Stomach (tissue), 9 donors: ENCODE results near the gene CNN1. TPM values are rescaled to one million over a fixed set of nuclear protein-coding genes. Genes with fewer than 3 reads are reported as not detected.

Source experiments
- DNase-seq, 2 donors: peaks; one replicate each; pipeline versions ENCODE4 v3.0.0 to v3.0.0-alpha.2; 2013 to 2019
- H3K27ac ChIP-seq, 5 donors: fragments of 200-600 bp in 4 of 5; sonication (generic) in 4 of 5; one replicate each; pipeline ENCODE4 v1.5.1; 2013 to 2019; ENCODE audit warnings: mild to moderate bottlenecking in 1 of 5, moderate library complexity in 1 of 5
- H3K27me3 ChIP-seq, 3 donors: fragments of 200-600 bp; sonication (generic); one replicate each; pipeline ENCODE4 v1.5.1; 2017 to 2019; ENCODE audit warnings: mixed run types in 1 of 3
- H3K36me3 ChIP-seq, 4 donors: fragments of 200-600 bp; sonication (generic); 1 replicate in 3 of 4; 2 replicates in 1 of 4; pipeline ENCODE4 v1.5.1; 2016 to 2019
- H3K4me1 ChIP-seq, 4 donors: fragments of 200-600 bp; sonication (generic); one replicate each; pipeline ENCODE4 v1.5.1; 2016 to 2019
- H3K4me3 ChIP-seq, 4 donors: fragments of 200-600 bp; sonication (generic) in 3 of 4; one replicate each; pipeline ENCODE4 v1.5.1; 2016 to 2019; ENCODE audit warnings: mild to moderate bottlenecking in 1 of 4
- H3K9me3 ChIP-seq, 4 donors: fragments of 200-600 bp; sonication (generic); one replicate each; pipeline ENCODE4 v1.5.1; 2016 to 2019
- CTCF ChIP-seq, 7 experiments: fragments of 450-650 bp in 4 of 7; fragments of 200-600 bp in 3 of 7; sonication (generic) in 3 of 7; IDR thresholded peaks; one replicate each; pipeline ENCODE4 v1.5.1; 2016 to 2019; ENCODE audit warnings: antibody characterized with exemption in 7 of 7, control low read depth in 2 of 7, mild to moderate bottlenecking in 1 of 7
- EP300 ChIP-seq: sonication (generic); formaldehyde crosslinking; IDR thresholded peaks from one replicate; pipeline ENCODE4 v1.6.1; 2017; ENCODE audit warnings: antibody characterized with exemption
- POLR2A ChIP-seq, 4 donors: fragments of 450-650 bp; IDR thresholded peaks; one replicate each; pipeline ENCODE4 v1.6.1; 2016; ENCODE audit warnings: antibody characterized with exemption in 4 of 4, control low read depth in 2 of 4, mild to moderate bottlenecking in 1 of 4, moderate library complexity in 1 of 4
- POLR2AphosphoS5 ChIP-seq, 3 donors: sonication (generic); formaldehyde crosslinking; IDR thresholded peaks; one replicate each; pipeline ENCODE4 v1.6.1; 2016; ENCODE audit warnings: antibody characterized with exemption in 3 of 3
- WGBS, 5 donors: extraction: QIAGEN DNeasy Blood & Tissue Kit in 3 of 5; methylation state at CpG; one replicate each; pipeline versions ENCODE4 v1.1.5 to v1.1.7; 2013 to 2018; 5-methylcytosine and 5-hydroxymethylcytosine counted together
- intact Hi-C: fragments of 100-400 bp; cut with DNase I; formaldehyde crosslinking; loops from one replicate; pipeline ENCODE4 v1.15.1; 2023; ENCODE audit warnings: low total_unique reads
- polyA plus RNA-seq, 3 donors: library from polyadenylated mRNA; stranded (reverse); fragments of 200-250 nt; gene quantifications; one replicate each; pipeline ENCODE4 v1.2.3, GENCODE V29; 2013
- total RNA-seq, 5 donors: library from RNA; depleted of rRNA; stranded (reverse); fragments of >200 nt; gene quantifications; one replicate each; pipeline versions ENCODE4 v1.1.0 to v1.2.3, GENCODE V29; 2014 to 2016
- donor health status: healthy with polysubstance abuse.
- donor health status: Bipolar disorder and iron deficiency.
- donor health status: healthy.

CNN1 gene
- total and polyA plus RNA-seq, 8 donors, result 70.2 to 1,183 (median 546) TPM

DNA sequence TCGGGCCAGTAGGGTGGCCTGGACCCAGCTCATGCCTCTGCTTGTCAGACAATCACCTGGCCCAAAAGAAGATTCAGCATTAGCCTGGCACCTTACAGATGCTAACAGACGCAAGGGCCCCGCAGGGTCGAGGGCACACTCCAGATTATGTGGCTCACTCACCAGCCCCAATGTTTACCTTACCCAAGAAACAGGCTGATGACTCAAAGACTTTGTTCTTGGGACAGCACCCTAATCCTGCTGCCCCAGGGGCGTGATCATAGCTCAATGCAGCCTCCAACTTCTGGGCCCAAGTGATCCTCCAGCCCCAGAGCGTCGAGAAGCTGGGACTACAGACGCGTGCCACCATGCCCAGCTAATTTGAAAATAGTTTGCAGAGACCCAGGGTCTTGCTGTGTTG lies 19.5 kb upstream of the CNN1 start:
- WGBS, 5 donors, result 85 to 99% (median 89%) methylated on average over 6 to 9 of the region's 9 CpGs
- H3K36me3 ChIP-seq, result peaks cover 6 to 99% (median 80%) of the 10 kb centered on the region in 4 donors

GRCh38 chr19:11528551-11529341 lies 9.9 kb upstream of the CNN1 start, which contains the start of gene ECSIT:
Gene ECSIT, minus strand, starts transcription at chr19:11529134. Its CDS starts 9,964 bp downstream, at chr19:11519170.
- peak; percentile 99 for DNase-seq
- TF ChIP-seq EP300 (no peak), POLR2AphosphoS5 (IDR thresholded peaks at IDR 0.05) (peak; percentile 65 to 80 (median 73)), CTCF (IDR thresholded peaks at IDR 0.05) (no peak)
- H3K27ac ChIP-seq, result peak within 1 kb of the TSS; percentile 90 to 93 (median 91)

More for the DNA sequence above, 19.5 kb upstream of the CNN1 start:
- no peak for DNase-seq
- no peaks in the 10 kb centered on the region for H3K9me3 ChIP-seq
- TF ChIP-seq EP300 (no peak), POLR2AphosphoS5 (IDR thresholded peaks at IDR 0.05) (no peak), CTCF (IDR thresholded peaks at IDR 0.05) (no peak), POLR2A (IDR thresholded peaks at IDR 0.05) (no peak)
- no peak overlapping the region for H3K27ac ChIP-seq
- intact Hi-C loops, result no loop called here
- no peaks in the 10 kb centered on the region for H3K27me3 ChIP-seq
- H3K4me1 ChIP-seq, result peaks cover 0 to 5% (median 0%) of the 10 kb centered on the region in 4 donors
- no peak overlapping the region for H3K4me3 ChIP-seq

DNA sequence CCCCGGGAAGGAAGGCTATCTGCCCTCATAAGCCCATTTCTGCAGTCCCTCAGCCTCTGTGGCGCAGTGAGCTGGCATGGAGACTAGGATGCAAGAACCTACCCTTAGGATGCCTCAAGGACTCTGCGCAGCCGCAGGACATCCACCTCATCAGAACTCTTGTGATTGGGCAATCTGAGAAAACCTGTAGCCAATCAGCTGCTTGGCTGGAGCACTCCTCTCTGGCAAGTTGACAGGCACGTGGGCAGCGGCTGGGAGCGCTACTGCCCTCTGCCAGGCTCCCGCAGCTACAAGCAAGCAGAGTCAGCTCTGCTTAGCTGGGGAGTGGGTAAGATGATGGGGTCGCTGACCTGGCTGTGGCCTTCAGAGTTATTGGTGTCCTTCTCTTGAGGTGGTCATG lies 8.2 kb upstream of the CNN1 start:
- peak; percentile 80 to 91 for DNase-seq
- peak overlapping the region in 4 of 5 donors; percentile 90 to 93 (median 92) for H3K27ac ChIP-seq
- no peak overlapping the region for H3K4me3 ChIP-seq
- no peaks in the 10 kb centered on the region for H3K9me3 ChIP-seq
- 21 to 29% (median 24%) methylated on average over 9 of the region's 9 CpGs for WGBS, 5 donors
- TF ChIP-seq CTCF (IDR thresholded peaks at IDR 0.05) (peak in 1 of 7 experiments; percentile 31), EP300 (no peak), POLR2AphosphoS5 (IDR thresholded peaks at IDR 0.05) (peak in 1 of 3 donors; percentile 61)
- H3K4me1 ChIP-seq, result peaks cover 17 to 49% (median 28%) of the 10 kb centered on the region in 4 donors
- no peaks in the 10 kb centered on the region for H3K27me3 ChIP-seq
- H3K36me3 ChIP-seq, result peaks cover 0 to 8% (median 3%) of the 10 kb centered on the region in 4 donors
- intact Hi-C loops, result no loop called here

More at GRCh38 chr19:11528551-11529341, 9.9 kb upstream of the CNN1 start, which contains the start of gene ECSIT:
- Histone ChIP-seq H3K4me1 (peaks cover 11 to 43% (median 25%) of the 10 kb centered on the region in 4 donors), H3K27me3 (no peaks in the 10 kb centered on the region), H3K36me3 (peaks cover 0 to 25% (median 15%) of the 10 kb centered on the region in 4 donors), H3K9me3 (no peaks in the 10 kb centered on the region), H3K4me3 (peak within 1 kb of the TSS; percentile 82 to 98 (median 90))
- WGBS, 5 donors, result 0 to 1% (median 1%) methylated on average over 13 to 47 of the region's 47 CpGs
- intact Hi-C loops, result no loop called here

DNA sequence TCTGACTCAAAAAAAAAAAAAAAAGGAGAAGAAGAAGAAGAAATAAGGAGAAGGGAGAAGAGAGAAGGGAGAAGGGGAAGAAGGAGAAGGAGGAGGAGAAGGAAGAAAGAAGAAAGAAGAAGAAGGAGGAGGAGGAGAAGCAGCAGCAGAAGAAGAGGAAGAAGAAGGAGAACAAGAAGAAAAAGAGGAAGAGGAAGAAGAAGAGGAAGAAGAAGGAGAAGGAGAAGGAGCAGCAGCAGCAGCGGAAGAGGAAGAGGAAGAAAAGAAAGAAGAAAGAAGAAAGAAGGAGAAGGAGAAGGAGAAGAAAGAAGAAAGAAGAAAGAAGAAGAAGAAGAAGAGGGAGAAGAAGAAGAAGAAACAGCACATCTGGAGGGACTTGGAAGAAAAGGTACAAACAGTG lies 4.1 kb upstream of the CNN1 start:
- H3K9me3 ChIP-seq, result no peaks in the 10 kb centered on the region
- peaks cover 4 to 10% (median 5%) of the 10 kb centered on the region in 3 donors for H3K27me3 ChIP-seq
- H3K4me3 ChIP-seq, result no peak overlapping the region
- DNase-seq, result no peak
- H3K27ac ChIP-seq, result peak overlapping the region in 4 of 5 donors; percentile 78 to 95 (median 82)
- intact Hi-C loops, result no loop called here
- TF ChIP-seq POLR2A (IDR thresholded peaks at IDR 0.05) (no peak), CTCF (IDR thresholded peaks at IDR 0.05) (no peak), EP300 (no peak), POLR2AphosphoS5 (IDR thresholded peaks at IDR 0.05) (no peak)
- WGBS, 5 donors, result 76 to 89% (median 83%) methylated on average over 1 of the region's 1 CpG
- peaks cover 7 to 35% (median 24%) of the 10 kb centered on the region in 4 donors for H3K4me1 ChIP-seq
- no peaks in the 10 kb centered on the region for H3K36me3 ChIP-seq
